GM19455 (cell line): ENCODE data around the gene FOS.
"Not testable (repeated sequence)": the region's sequence is repeated elsewhere in the genome, so short reads cannot be mapped to it uniquely, and the experiment has no call there.

Experiments used
- ATAC-seq: cut with Tn5 transposase; IDR thresholded peaks from one replicate; pipeline ENCODE4 v1.9.1; 2021; ENCODE audit not compliant: unreplicated experiment

The FOS gene

DNA sequence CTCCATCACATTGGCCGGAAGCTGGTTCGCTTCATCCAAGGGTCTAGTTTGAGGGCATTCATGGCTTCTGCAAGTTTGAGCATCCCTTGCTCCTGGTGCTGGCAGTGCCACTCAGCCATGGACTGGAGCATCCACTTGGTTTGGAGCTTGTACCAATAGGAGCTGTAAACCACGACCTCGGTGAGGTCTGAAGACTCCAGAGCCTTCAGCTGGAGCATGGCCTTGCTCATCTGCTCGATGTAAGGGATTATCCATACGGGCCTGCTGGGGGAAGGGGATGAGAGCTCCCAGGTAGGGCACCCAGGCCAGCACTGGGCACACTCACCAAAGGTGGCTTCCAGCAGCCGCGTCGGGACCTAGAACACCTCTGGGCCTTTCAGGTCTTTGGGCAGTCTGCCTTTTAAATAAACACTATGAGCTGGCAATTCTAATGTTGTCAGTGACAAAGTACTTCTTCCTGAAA lies 13.5 kb downstream of the FOS start:
- no peak for ATAC-seq

DNA sequence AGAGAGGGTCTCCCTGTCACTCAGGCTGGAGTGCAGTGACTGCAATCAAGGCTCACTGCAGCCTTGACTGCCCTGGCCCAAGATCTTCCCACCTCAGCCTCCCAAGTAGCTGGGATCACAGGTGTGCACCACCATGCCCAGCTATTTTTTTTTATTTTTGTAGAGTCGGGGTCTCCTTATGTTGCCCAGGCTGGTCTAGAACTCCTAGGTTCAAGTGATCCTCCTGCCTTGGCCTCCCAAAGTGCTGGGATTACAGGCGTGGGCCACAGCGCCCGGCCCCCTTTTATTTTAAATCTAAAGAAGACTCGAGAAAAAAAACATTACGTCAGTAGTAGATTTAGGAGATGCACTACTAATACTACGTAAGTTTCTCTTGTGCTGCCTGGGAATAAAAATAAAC lies 14.3 kb downstream of the FOS start:
- ATAC-seq, result no peak

DNA sequence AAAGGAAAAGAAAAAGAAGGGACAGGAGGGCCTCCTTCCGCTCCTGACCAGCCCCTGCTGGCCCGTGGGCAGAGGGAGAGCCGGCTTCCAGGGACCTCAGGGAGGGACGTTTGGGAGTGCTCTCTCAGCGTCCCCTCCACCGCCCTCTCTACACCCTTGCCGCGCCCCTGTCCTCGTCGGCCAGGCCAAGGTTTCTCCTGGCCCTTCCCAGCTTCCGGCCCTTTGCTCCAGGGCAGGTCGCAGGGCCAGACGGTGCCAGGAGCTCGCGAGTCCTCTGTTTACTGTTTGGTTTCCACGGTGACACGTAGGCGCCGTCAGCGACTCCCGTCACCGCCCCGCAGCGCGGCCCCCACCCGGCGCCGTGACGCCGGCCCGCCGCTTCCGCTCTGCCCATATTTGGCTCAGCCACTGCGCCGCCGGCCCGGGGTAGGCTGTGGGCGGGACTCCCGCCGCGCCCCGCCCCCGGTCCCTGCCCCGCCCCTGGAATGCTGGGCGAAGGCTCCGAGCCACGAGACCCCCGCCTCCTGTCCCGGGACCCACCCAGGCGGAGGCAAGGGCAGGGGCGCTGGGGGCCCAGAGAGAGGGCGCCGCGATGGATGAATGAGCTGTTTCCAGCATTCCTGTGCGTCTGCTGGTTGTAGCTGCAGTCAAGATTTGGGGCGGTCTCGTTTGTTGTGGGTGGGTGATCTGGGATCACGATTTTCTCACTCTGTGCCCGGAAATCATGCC lies 15.5 kb downstream of the FOS start:
- peak; percentile 92 for ATAC-seq

DNA sequence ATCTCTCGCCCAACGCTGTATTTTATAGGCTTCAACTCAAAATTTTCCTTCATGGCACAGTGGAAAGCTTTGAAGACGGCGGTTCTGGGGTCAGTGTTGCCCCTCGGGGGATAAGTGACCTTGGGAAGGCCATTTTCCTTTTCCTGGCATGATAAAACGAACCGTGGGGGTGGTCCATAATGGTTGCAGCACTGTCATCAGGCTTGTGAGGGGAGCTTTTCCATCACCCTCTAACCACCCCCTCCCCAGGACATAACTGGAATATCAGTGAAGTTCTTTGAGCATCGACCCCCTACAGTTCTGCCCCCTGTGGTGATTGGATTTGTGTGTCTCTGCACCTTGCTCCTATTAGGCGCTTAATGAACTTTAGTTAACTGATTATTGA lies 16.0 kb downstream of the FOS start:
- ATAC-seq, result no peak

DNA sequence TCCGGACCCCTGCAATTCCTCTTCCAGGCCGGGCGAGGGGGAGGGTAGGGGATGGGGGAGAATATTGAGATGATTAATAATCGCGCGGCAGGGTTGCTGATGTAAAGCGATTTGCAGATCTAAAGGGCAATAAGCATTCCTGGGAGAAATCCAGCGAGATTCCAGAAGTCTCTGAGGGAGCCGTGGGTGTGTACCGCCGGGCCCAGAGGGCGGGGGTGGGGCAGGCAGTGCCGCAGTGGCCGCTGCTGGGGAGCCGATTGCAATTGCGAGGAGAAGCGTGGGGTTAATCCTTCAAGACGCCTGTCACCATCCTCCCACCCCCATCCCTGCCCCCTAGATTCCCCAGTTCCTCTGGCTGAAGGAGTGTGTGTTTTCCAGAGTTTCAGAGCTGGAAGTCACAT lies 16.4 kb downstream of the FOS start:
- ATAC-seq, result no peak

DNA sequence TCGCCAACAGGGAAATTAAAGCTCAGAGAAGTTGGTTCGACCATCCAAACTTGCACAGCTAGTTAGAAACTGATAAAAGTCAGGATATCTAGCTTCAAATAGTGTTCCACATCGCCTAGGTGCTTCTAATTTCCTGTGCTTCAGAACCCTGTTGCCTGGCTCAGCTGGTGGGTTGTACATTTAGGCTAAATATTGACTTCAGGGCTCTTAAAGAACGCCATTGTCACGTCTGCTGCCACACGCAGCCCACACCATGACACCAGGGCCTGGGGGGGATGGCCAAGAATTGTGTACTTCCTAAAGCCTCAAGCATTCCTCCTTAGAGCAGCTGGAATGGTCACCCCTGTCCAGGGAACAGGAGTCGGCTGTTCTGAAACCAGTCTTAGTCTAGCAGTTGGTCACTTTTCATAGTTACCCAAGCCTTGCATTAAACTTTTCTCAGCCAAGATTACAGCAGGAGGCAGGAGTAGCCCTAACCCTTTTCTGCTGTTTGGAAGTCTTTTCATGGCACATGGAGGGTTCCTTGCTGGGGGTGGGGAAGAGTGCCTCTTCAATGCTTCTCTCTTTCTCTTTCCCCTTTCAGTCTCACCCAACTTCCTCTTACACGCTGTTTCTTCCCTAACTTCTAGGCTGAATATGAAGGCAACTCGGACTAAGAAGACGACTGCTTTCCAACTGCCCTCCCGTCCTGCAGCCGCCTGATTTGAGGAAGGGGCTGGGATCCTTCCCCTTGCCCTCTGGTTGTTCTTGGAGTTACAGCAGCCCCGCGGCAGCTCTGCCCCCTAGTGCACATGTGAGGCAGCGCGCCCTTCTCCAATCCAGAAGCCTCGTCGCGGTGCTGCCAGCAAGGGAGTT lies 17.1 kb downstream of the FOS start:
- ATAC-seq, result no peak

DNA sequence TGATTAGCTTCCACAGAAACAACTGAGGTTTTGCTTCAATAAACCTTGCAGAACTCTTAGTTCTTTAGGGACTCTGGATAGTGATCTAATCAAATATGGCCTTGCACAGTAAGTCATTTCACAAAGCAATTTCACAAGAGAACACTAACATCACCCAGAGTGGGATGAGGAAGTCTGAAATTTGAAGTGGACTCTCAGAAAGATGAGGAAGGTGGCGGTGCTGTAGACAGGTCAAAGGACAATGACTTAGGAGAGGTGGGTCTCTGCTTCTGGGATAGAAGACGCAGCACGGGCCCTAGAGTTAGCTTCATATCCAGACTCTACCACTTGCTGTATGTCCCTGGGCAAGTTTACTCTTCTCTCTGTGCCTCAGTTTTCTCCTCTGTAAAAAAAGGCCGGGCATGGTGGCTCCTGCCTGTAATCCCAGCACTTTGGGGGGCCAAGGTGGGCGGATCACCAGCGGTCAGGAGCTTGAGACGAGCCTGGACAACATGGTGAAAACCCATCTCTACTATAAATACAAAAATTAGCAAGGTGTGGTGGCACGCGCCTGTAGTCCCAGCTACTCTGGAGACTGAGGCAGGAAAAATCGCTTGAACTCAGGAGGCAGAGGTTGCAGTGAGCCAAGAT lies 18.9 kb downstream of the FOS start:
- no peak for ATAC-seq

DNA sequence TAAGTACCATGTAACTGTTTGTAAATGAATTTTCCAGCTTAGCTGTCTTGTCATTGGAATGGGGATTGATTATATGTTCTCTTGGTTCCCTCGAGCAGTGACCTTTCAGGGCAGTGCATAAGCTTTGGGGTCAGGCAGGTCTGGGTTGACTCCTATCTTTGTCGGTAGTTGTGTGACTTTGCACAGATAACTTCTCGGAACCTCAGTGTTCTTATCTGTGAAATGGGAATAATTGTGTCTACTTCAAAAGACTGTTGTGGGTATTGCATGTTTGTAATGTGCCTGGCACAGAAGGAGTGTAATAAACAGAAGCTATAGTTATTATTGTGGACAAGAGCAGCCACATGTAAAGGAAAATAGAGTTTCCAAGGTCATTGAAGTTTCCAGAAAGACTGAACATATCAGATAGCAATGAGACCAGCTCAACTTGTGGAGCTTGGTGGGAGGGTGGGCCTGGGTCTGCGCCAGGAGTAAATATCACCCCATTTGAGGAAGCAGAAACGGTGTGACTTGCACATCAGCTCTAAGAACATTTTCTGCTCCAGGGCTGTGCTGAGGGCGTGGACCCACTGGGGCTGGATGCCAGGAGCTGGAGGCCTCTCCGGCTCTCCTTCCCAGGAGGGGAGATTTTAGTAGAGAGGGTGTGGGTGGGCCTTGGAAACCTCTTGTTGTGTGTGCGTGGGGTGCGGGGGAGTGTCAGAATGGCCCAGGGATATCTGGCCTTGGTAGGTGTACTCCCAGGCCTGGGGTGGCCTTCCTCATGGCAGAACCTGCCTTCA lies 19.7 kb downstream of the FOS start:
- ATAC-seq, result no peak

DNA sequence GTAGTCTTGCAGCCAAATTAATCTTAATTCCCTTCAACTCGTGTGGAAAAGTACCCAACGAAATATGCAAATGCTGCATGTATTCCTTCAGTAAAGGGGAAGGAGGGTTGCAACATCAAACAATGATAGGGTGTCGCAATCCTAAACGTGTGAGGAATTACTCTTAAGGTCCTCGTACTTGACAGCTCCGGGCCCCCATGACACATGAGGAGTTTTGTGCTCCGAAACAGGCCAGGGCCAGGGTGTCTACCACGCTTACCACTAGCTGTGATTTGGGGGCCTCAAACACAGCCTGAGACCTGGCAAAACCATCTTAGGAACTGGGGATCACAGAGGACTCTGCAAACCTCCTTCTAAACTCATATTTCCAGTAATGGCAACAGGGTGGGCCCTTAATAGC lies 20.4 kb downstream of the FOS start:
- ATAC-seq, result no peak

DNA sequence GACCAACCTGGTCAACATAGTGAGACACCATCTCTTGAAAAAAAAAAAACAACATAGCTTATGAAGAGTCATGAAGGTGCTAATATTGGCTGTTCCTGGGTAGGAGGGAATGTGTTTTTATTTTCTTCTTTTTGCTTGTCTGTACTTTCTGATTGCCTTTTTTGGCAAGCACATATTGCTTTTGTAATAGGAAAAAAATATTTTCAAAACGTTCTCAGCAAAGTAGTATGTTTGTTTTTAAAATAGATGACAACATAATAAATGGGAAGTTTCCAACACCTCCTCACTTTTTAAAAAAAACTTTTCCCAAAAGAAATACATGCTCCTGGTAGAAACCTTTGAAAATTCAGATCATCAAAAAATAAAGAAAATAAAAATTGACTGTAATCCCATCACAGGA lies 20.9 kb downstream of the FOS start:
- no peak for ATAC-seq

DNA sequence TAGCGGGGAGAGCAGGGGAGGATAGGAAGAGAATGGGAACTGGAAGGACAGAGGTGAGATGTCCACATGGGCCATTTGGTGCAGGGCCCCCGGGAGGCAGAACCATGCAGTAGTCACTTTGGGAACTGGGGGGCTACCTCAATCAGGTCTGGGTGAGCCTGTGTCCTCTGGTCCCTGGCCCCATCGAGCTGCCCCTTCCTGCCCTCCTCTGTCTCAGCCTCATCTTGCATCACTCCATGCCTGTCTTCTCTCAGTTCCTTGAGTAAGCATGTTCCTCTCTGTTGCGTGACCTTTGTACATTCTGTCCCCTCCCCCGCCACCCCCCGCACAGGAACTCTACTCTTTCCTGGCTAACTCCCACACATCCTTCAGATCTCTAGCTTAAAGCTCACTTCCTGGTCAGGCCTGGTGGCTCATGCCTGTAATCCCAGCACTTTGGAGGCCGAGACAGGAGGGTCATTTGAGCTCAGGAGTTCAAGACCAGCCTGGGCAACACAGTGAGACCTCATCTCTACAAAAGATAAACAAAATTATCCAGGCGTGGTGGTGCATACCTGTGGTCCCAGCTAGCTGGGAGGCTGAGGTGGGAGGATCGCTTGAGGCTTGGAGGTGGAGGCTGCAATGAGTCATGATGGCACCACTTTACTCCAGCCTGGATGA lies 23.2 kb downstream of the FOS start:
- ATAC-seq, result no peak

DNA sequence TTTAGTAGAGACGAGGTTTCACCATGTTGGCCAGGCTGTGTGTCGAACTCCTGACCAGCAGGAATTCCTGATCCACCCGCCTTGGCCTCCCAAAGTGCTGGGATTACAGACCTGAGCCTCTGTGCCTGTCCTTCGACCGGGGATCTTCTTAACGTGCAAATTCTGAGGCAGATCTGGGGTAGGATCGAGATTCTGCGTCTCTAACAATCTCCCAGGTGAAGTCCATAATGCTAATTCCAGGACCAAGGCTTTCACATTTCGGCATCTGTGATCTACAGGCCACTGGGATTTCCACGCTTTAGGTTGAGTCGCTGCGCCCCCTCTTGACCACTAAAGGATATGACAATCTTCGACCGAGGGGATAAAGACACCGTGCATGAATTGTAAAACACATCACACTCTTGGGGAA lies 24.8 kb downstream of the FOS start:
- ATAC-seq, result no peak

DNA sequence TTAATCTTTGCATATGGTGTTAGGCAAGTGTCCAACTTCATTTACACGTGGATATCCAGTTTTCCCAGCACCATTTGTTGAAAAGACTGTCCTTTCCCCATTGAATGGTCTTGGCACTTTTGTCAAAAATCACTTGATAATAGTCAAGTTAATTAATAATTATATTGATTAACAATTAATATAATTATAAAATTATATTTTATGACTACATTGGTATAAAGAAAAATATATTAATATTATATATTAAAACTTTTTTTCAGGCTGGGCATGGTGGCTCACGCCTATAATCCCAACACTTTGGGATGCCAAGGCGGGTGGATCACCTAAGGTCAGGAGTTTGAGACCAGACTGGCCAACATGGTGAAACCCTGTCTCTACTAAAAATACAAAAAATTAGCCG lies 27.8 kb downstream of the FOS start:
- not testable (repeated sequence) for ATAC-seq

DNA sequence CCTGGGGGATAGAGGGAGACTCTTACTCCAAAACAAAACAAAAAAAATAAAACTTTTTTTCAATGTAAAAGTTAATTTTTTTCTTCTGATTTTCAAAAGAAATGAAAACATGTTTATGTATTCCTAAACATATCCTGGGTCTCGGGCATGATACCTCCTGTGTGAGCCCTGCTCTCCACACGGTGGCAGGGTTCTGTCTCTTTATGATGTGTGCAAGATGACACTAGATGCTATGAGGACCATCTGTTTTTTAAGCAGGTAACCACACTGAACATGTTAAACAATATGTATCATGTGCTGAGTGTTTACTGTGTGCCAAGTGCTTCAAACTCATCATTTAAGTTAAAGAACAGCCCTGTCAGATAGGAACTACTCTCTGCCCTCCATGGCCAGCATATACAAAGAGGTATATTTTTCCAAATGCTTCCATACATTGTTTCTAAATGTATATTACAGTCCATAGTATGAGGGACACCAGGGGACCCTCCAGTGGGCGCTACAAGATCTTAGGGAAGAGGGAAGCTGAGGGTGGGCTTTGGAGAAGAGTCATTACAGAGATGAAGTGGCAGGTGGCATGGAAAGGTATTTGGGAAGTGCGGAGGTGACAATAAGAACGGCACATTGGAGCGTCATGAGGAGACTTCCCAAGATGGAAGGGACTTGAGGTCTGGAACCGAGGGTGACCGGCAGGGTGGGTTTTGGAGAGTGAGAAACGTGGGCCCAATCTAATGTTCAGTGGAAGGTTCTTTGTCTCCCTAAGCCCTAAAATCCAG lies 28.5 kb downstream of the FOS start:
- no peak for ATAC-seq

DNA sequence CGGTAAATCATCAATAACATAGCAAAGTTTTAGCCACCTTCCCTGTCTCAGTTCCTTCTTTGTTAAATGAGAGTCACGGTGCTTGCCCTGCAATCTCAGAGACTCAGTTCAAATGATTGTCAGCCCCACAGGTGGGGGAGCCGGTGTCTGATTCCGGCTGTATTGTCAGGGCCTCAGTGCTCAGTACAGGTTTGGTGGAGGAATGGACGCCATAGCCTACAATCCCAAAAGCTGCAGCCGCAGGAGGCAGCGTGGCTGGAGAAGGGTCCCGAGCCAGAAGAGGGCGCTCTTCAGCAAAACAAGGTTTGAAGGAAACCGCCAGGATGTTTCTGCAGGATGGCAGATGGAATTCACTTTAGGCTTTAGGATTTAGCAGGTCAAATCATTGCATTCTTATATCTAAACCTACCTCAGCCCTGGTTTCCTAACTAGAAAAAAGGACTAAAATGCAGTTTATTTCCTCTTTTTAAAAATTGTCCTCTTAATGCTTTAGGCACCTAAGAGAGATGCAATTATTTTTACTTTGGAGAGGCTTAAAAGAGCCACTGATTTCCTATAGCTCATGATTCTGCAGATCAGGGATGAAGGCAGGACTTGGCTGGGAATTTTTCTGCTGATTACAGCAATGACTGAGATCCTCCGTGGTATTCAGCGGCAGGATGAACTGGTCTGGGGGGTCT lies 29.2 kb downstream of the FOS start:
- no peak for ATAC-seq

DNA sequence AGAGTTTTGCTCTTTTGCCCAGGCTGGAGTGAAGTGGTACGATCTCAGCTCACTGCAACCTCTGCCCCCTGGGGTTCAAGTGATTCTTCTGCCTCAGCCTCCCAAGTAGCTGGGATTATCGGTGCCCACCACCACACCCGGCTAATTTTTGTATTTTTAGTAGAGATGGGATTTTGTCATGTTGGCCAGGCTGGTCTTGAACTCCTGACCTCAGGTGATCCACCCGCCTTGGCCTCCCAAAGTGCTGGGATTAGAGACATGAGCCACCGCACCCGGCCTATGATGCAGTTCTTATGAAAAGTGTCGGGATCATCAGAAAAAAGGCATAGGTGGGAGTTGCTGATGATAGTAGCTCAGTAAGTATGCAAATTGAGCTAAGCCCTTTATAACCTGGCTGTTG lies 30.4 kb downstream of the FOS start:
- not testable (repeated sequence) for ATAC-seq

DNA sequence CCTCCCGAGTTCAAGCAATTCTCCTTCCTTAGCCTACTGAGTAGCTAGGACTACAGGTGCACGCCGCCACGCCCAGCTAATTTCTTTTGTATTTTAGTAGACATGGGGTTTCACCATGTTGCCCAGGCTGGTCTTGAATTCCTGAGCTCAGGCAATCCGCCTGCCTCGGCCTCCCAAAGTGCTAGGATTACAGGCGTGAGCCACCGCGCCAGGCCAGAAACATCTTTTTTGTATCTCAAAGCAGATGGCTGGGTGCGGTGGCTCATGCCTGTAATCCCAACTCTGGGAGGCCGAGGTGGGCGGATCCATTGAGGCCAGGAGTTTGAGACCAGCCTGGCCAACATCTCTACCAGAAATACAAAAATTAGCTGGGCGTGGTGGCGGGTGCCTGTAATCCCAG lies 30.9 kb downstream of the FOS start:
- ATAC-seq, result not testable (repeated sequence)

DNA sequence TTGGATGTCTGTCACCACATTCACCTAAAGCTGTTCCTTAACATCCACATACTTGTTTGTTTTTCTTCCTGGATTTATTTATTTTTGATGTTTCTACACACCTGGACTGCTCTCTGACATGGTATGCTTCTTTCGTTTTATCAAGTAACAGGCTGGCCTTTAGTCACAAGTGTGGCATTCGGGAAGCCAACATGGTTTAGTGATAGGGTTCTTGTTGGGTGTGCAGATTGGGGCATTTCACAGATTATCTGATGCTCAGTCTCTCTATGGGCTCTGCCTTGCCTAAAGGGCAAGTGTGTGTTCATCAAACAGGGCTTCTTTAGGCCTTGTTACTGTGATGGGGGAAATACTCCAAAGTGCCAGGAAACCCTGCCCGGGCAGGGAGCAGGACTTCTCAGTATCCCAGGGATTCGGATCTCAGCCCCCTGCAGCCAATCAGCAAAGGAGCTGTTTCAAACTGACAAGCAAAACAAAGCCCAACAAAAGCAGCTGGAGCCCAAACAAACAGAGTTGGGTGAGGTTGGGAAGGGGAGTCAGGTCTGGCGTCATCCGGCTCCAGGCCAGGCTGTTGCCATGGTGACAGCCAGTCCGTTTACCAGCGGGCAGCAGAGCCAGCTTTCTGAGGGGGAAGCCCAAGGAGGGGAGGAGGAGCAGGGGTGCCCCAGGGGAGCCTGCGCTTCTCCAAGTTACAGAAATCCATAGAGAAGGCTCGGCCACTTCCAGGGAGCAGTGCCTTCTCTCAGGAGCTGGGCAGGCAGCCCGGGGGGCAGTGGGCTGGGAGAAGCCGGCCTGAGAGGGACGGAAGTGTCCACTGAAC lies 31.9 kb downstream of the FOS start:
- no peak for ATAC-seq
